RWPE2 (cell line): ENCODE data around the gene JTB.

ENCODE experiments used
- ATAC-seq: fragments of 200-7000 bp; cut with Tn5 transposase; 3 replicates; pipeline ENCODE4 v1.9.1; 2021; ENCODE audit warnings: low read depth
- DNase-seq: peaks from one replicate; pipeline ENCODE4 v3.0.0-alpha.2; 2020; ENCODE audit warnings: low spot score
- H3K27ac ChIP-seq: fragments of 450-650 bp; 2 replicates; pipeline ENCODE4 v1.5.1; 2017; ENCODE audit warnings: mild to moderate bottlenecking; ENCODE audit not compliant: poor library complexity, severe bottlenecking
- H3K27me3 ChIP-seq: fragments of 250-450 bp; sonication (Bioruptor Pico); 2 replicates; pipeline ENCODE4 v1.5.1; 2021; ENCODE audit warnings: mild to moderate bottlenecking, moderate library complexity; ENCODE audit not compliant: insufficient read depth, poor library complexity, severe bottlenecking
- H3K36me3 ChIP-seq: fragments of 250-450 bp; sonication (Bioruptor Pico); 2 replicates; pipeline ENCODE4 v1.5.1; 2020; ENCODE audit warnings: low read depth, mild to moderate bottlenecking, moderate library complexity
- H3K4me1 ChIP-seq: fragments of 250-450 bp; sonication (Bioruptor Pico); 2 replicates; pipeline ENCODE4 v1.5.1; 2021; ENCODE audit warnings: mild to moderate bottlenecking, moderate library complexity; ENCODE audit not compliant: insufficient read depth, poor library complexity, severe bottlenecking
- H3K4me3 ChIP-seq: fragments of 250-450 bp; sonication (Bioruptor Pico); 2 replicates; pipeline ENCODE4 v1.5.1; 2021; ENCODE audit warnings: mild to moderate bottlenecking, moderate library complexity; ENCODE audit not compliant: severe bottlenecking
- H3K9me3 ChIP-seq: fragments of 250-450 bp; sonication (Bioruptor Pico); 2 replicates; pipeline ENCODE4 v1.5.1; 2021; ENCODE audit warnings: mild to moderate bottlenecking, moderate library complexity; ENCODE audit not compliant: severe bottlenecking
- CTCF ChIP-seq: fragments of 450-650 bp; IDR thresholded peaks from one replicate; pipeline ENCODE4 v1.5.1; 2017; ENCODE audit warnings: mild to moderate bottlenecking, moderate library complexity; ENCODE audit not compliant: poor library complexity, severe bottlenecking

Gene JTB

GRCh38 chr1:153978274-153978909, 918 bp upstream of the JTB start:
- H3K36me3 ChIP-seq = peaks cover 42% of the 10 kb centered on the region
- ATAC-seq = no peak

GRCh38 chr1:153976819-153977249, 640 bp downstream of the JTB start:
- peak overlapping the region; percentile 45 for H3K27ac ChIP-seq
- H3K27me3 ChIP-seq = no peaks in the 10 kb centered on the region
- H3K4me3 ChIP-seq = peak overlapping the region; percentile 72
- no peaks in the 10 kb centered on the region for H3K9me3 ChIP-seq
- DNase-seq (no peak), ATAC-seq (no peak; the same call in 2 of the 3 replicates)
- H3K4me1 ChIP-seq = peaks cover 3% of the 10 kb centered on the region
- peaks cover 36% of the 10 kb centered on the region for H3K36me3 ChIP-seq
- no peak for TF ChIP-seq CTCF

More at GRCh38 chr1:153978274-153978909, 918 bp upstream of the JTB start:
- no peak for TF ChIP-seq CTCF
- Histone ChIP-seq H3K9me3 (no peaks in the 10 kb centered on the region), H3K27ac (peak overlapping the region; percentile 45), H3K27me3 (no peaks in the 10 kb centered on the region), H3K4me3 (peak overlapping the region; percentile 72), H3K4me1 (peaks cover 3% of the 10 kb centered on the region)
- DNase-seq = no peak

GRCh38 chr1:153973525-153973924, 3.9 kb downstream of the JTB start:
- DNase-seq = no peak

GRCh38 chr1:153973071-153973470, 4.4 kb downstream of the JTB start:
- DNase-seq = no peak
- ATAC-seq = no peak
- no peak for TF ChIP-seq CTCF
- H3K27ac ChIP-seq = no peak overlapping the region
- peaks cover 26% of the 10 kb centered on the region for H3K36me3 ChIP-seq
- no peaks in the 10 kb centered on the region for H3K27me3 ChIP-seq
- H3K4me1 ChIP-seq = no peaks in the 10 kb centered on the region
- H3K9me3 ChIP-seq = no peaks in the 10 kb centered on the region
- H3K4me3 ChIP-seq = no peak overlapping the region

More at GRCh38 chr1:153973525-153973924, 3.9 kb downstream of the JTB start:
- Histone ChIP-seq H3K36me3 (peaks cover 26% of the 10 kb centered on the region), H3K27me3 (no peaks in the 10 kb centered on the region), H3K27ac (no peak overlapping the region), H3K4me1 (peaks cover 3% of the 10 kb centered on the region), H3K4me3 (no peak overlapping the region), H3K9me3 (no peaks in the 10 kb centered on the region)
- TF ChIP-seq CTCF = no peak
- ATAC-seq = no peak

- peaks cover 4% of the 10 kb centered on the region for H3K4me1 ChIP-seq
- H3K27ac ChIP-seq = no peak overlapping the region
- ATAC-seq (no peak), DNase-seq (no peak)
- H3K4me3 ChIP-seq = no peak overlapping the region
- no peak for TF ChIP-seq CTCF
- peaks cover 15% of the 10 kb centered on the region for H3K36me3 ChIP-seq
- H3K27me3 ChIP-seq = no peaks in the 10 kb centered on the region
- no peaks in the 10 kb centered on the region for H3K9me3 ChIP-seq
Observed at GRCh38 chr1:153970346-153970745, 7.1 kb downstream of the JTB start.
